Fibroblast of the conjunctiva (primary cell): ENCODE measurements around the gene MORN5.
A peak's percentile ranks its signal among the peaks of the same experiment; 100 is the strongest.
"Not testable (repeated sequence)": the region's sequence is repeated elsewhere in the genome, so short reads cannot be mapped to it uniquely, and the experiment has no call there.

ENCODE experiments used
- DNase-seq: peaks from one replicate; pipeline ENCODE4 v3.0.0-alpha.2; 2010; ENCODE audit warnings: low read depth

Gene MORN5

GRCh38 chr9:122159026-122159924 is at the start of gene MORN5, which contains the start of gene NDUFA8:
Gene MORN5, plus strand, starts transcription at chr9:122159908. Its CDS starts 65 bp downstream, at chr9:122159973.
Gene NDUFA8, minus strand, starts transcription at chr9:122159779. Its CDS starts 102 bp downstream, at chr9:122159677.
- DNase-seq: peak; percentile 95

GRCh38 chr9:122110100-122110833 is 49.4 kb upstream of the MORN5 start:
- no peak for DNase-seq

- no peak for DNase-seq
Measured at GRCh38 chr9:122111413-122112085, 48.2 kb upstream of the MORN5 start.

GRCh38 chr9:122112238-122112637 is 47.5 kb upstream of the MORN5 start:
- no peak for DNase-seq

DNA sequence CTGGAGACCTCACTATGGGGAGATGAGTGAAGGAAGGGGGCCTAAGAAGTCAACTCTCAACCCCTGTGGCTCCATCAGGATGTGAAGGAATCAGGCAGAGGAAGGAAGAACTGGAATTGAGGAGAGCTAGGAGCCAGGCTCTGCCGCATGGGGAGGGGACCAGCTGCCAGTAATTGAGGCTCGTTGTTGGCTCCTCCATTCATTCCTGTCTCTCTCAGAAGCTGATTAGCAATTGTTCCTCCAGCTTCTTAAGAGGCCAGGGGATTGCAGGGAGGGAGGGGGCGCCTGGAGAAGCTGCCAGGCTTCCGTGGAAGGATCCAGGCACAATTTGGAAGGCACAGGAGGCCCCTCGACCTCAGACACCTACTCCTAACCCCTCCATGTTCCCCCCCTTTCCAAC is 46.1 kb upstream of the MORN5 start:
- no peak for DNase-seq

DNA sequence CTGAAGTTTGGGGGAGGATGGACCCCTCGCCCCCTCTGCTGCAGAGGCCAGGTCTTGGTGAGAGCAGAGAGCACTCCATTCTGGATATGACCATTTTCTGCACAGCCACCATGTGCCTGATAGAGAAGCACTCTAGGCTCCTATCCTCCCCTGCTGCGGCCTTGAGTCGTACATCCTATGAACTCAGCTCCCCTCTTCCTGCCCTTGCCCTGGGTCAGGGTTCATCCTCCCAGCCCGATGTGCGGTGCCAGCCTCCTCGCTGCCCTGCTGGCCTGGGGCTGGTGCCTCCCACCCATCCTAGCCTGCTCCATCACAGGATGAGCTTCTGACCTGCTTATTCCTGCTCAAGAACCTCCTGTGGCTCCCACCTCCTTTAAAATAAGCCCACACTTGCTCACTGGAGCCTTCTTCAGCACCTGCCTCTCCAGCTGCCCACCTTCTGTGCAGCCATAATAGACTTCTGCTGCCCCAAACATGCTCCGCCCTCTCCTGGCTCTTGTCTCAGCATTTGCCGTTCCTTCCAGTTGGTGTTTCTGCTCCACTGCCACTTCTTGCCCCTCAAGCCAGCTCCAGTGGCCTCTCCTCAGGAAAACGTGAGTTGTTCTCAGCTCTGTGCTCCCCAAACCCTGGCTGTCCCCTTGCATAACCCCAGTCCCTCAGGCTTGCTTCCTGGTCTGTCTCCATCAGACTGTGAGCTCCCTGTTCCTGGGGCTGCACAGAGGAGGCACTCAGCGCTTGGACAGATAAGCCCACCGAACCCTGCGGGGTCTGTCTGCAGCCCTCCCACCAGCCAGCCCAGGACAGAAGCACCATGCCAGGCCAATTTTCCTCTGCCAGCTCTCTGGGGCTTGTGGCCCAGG is 44.3 kb upstream of the MORN5 start:
- no peak for DNase-seq

DNA sequence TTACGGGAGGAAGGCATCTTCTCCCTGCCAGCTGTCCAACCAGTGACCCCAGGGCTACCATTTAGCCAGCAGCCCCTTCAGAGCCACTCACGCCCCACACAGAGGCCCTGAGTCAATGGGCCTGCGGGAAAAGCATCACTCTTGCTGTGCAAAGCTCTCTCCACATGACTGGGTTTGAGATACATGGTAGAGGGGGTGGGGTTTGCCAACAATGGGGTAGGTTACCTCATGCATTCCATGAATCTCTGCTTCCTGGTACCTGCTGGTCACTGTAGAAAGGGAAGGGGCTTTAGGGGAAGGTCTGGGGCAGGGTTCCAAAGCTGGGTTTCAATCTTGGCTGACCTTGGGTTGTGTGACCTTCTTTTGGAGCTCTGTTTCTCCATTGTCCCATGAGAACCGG is 43.7 kb upstream of the MORN5 start:
- DNase-seq: no peak

GRCh38 chr9:122116448-122117173 is 43.1 kb upstream of the MORN5 start:
- no peak for DNase-seq

DNA sequence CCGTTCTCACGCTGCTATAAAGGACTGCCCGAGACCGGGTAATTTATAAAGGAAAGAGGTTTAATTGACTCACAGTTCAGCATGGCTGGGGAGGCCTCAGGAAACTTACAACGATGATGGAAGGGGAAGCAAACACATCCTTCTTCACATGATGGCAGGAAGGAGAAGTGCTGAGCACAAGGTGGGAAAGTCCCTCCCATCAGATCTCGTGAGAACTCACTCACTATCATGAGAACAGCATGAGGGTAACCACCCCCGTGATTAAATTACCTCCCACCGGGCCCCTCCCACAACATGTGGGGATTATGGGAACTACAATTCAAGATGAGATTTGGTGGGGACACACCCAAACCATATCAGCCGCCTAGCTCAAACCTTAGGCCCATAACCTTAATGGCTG is 42.5 kb upstream of the MORN5 start:
- DNase-seq: not testable (repeated sequence)

- DNase-seq: no peak
Measured at GRCh38 chr9:122118343-122119165, 41.2 kb upstream of the MORN5 start.

DNA sequence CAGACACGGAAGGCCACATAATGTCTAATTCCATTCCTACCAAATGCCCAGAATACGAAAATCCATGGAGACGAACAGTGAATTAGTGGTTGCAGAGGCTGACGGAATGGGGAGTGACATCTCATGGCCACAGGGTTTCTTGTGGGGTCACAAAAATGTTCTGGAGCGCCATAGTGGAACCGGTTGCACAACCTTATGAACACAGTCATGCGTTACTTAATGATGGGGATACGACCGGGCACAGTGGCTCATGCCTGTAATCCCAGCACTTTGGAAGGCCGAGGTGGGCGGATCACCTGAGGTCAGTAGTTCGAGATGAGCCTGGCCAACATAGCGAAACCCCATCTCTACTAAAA is 40.6 kb upstream of the MORN5 start:
- no peak for DNase-seq

DNA sequence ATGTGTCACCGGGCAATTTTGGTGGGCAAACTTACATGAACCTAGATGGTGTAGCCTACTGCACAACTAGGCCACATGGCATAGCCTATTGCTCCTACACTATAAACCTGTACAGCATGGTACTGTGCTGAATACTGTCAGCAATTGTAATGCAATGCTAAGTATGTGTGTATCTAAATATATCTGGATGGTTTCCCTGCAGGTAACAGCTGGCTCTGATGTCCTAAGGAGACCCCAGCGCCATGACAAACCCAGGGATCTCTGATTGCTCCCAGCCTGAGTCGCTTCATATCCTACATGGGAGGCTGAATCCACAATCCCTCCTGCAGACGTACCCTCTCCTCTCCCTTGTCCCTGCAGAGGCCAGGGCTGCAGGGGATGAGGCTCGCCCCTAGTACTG is 40.0 kb upstream of the MORN5 start:
- no peak for DNase-seq

DNA sequence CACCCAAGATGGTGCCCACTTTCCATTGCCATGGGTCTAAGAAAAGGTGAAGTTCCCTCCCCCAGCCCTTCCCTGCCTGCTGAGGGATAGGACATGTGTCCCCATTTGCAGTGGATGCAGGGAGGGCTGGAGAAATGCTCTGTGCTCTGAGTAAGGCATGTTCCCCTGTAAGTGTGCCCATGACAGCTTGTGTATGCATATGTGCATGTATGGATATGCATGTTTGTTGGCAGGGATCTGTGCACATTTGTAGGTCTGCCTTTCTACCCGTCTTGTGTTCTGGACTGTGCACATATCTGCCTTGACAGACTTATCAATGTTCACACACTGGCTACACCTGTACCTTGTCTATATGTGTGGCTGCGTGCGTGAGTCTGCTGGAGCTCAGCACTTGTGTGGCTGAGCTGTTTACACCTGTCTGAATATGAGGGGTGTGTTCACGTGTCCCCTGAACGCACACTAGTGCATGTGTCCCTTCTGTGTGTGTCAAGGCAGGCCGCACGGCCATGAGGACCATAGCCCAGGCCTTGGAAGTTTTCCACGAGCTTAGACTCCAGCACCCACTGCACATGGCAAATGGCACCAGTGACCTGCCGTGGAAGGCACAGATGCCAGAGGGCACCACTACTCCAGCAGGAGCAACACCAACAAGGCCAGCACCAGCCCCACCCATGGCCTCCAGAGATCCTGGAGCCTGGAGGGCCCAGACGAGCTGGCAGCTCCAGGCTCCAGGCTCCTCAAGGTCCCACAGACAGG is 39.2 kb upstream of the MORN5 start:
- DNase-seq: no peak

- no peak for DNase-seq
Measured at GRCh38 chr9:122121391-122121790, 38.3 kb upstream of the MORN5 start.

- no peak for DNase-seq
Measured at GRCh38 chr9:122121931-122122330, 37.8 kb upstream of the MORN5 start.

DNA sequence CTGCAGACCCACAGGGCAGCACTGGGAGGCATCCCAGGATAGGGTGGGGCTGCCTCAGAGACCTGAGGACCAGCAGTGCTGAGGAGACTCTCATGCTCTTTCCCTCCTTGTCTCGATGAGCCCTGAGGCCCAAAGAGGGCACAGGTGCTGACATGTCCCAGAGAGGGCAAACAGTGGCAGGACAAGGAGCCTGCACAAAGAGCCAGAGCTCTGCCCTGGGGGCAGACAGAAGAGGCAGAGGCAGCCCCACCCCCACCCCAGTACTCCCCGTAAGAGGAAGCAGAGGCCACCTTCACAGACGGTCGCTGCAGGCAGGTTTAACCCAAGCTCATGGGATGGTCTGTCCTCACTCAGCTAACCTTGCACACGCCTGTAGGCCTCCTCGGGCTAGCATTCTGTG is 37.2 kb upstream of the MORN5 start:
- DNase-seq: no peak

DNA sequence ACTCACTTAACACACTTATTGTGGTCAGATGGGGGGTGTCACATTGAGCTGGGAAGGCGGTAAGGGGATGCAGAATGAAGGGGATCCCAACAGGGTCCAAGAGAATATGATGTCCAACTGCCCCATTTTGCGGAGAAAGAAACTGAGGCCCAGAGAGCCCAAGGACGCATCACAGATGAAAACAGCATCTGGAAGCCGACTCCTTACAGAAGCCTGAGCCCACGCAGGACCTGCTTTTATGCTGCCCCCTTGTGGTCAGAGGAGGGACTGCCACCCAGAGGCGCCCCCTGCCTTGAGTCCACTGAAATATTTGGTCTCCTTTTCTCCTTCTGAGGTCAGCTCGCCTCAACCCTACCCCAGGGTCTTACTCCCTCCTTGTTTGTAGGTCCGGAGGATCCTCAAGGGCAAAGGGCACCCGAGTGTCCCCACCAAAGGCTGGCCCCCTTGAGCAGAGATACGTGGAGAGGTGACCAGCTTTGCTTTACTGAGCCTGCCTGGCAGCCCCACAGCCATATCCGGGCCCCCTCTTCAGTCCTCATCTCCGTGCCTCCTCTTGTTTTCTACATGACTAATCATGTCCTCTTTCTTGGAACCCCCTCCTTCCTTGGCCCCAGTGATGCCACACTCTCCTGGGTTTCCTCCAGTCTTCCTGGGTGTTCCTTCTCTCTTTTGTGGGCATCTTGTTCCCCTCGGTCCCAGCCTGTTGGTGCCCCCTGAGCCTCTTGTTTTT is 36.6 kb upstream of the MORN5 start:
- peak; percentile 47 for DNase-seq

DNA sequence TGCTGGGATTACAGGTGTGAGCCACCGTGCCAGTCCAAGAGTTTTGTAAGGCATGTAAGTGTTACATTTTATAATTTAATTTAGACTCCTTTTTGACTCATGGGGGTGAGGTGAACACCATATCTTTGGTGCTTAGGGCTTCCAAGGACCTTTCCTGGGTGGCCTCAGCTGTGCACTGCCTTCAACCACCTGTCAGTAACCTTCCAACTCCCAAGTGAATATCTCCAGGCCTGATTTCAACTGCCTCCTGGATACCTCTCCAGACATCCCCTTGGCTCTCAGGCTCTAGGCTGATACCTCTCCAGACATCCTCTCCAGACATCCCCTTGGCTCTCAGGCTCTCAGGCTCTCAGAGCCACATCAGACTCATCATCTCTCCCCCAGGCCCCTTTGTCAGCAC is 35.7 kb upstream of the MORN5 start:
- DNase-seq: no peak

DNA sequence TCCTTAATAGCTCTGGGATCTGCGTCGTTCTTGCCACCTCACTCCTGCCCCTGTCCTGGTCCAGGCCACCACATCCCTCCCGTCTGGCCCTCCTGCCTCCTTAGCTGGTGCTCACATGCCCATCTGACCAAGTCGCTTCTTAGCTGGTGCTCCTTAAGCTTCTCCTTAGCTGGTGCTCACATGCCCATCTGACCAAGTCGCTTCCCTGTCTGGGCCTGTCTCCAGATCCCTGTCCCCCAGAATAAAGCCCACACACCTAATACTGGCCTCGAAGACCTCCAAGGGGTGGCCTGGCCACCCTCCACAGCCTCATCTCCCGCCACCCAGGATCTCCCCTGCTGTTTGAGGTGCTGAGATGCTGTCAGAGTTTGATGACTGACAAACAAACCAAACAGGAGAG is 35.2 kb upstream of the MORN5 start:
- DNase-seq: no peak
